Activated T-cell treated with anti-CD3 and anti-CD28 coated beads for 4 hours (primary cell): Measurements from ENCODE around the gene ANKFN1.

Experiments used
- DNase-seq: peaks from one replicate; pipeline ENCODE4 v3.0.0-alpha.2; 2020

Gene ANKFN1

GRCh38 chr17:56148333-56148732, 4.9 kb upstream of the ANKFN1 start:
- no peak for DNase-seq

GRCh38 chr17:56149266-56150036, 3.8 kb upstream of the ANKFN1 start:
- no peak for DNase-seq

GRCh38 chr17:56150649-56151048, 2.6 kb upstream of the ANKFN1 start:
- no peak for DNase-seq

GRCh38 chr17:56157845-56158244, 4.6 kb downstream of the ANKFN1 start:
- DNase-seq, result no peak

GRCh38 chr17:56158344-56158743, 5.1 kb downstream of the ANKFN1 start:
- DNase-seq, result no peak

GRCh38 chr17:56158915-56159825, 5.9 kb downstream of the ANKFN1 start:
- no peak for DNase-seq

- no peak for DNase-seq
Observed at GRCh38 chr17:56159826-56160380, 6.6 kb downstream of the ANKFN1 start.

GRCh38 chr17:56160422-56160821, 7.1 kb downstream of the ANKFN1 start:
- no peak for DNase-seq

GRCh38 chr17:56165072-56165641, 11.9 kb downstream of the ANKFN1 start:
- no peak for DNase-seq

- DNase-seq, result no peak
Observed at GRCh38 chr17:56167491-56167890, 14.2 kb downstream of the ANKFN1 start.

- no peak for DNase-seq
Observed at GRCh38 chr17:56169621-56170020, 16.3 kb downstream of the ANKFN1 start.

GRCh38 chr17:56171186-56171959, 18.1 kb downstream of the ANKFN1 start:
- no peak for DNase-seq

GRCh38 chr17:56172517-56172982, 19.3 kb downstream of the ANKFN1 start:
- DNase-seq, result no peak

- DNase-seq, result no peak
Observed at GRCh38 chr17:56173026-56173425, 19.8 kb downstream of the ANKFN1 start.

GRCh38 chr17:56173958-56174835, 20.9 kb downstream of the ANKFN1 start:
- DNase-seq, result no peak

- no peak for DNase-seq
Observed at GRCh38 chr17:56175299-56175955, 22.2 kb downstream of the ANKFN1 start.

GRCh38 chr17:56176091-56176490, 22.8 kb downstream of the ANKFN1 start:
- DNase-seq, result no peak

GRCh38 chr17:56177361-56177760, 24.1 kb downstream of the ANKFN1 start:
- DNase-seq, result no peak

- no peak for DNase-seq
Observed at GRCh38 chr17:56178203-56178602, 24.9 kb downstream of the ANKFN1 start.

- DNase-seq, result no peak
Observed at GRCh38 chr17:56182081-56182480, 28.8 kb downstream of the ANKFN1 start.

- DNase-seq, result no peak
Observed at GRCh38 chr17:56184650-56185049, 31.4 kb downstream of the ANKFN1 start.
